Left renal pelvis (tissue), 4 donors: ENCODE measurements around the gene MSH3. TPM values are rescaled to one million over a fixed set of nuclear protein-coding genes. Genes with fewer than 3 reads are reported as not detected.

Source experiments
- DNase-seq, 4 donors: peaks; one replicate each; pipeline ENCODE4 v3.0.0-alpha.2; 2013; ENCODE audit warnings: low read depth in 4 of 4, low spot score in 3 of 4
- polyA plus RNA-seq, 4 donors: library from polyadenylated mRNA; unstranded; fragments of 120-200 nt; gene quantifications; one replicate each; pipeline ENCODE4 v1.2.1, GENCODE V29; 2013; ENCODE audit not compliant: insufficient read length in 4 of 4

The MSH3 gene
- polyA plus RNA-seq, result 10 to 100 TPM; 15.7 to 27.8 (median 19.3) TPM

- DNase-seq, result peak; percentile 71 to 80 (median 73)
Observed at GRCh38 chr5:80654391-80655230, at the start of gene MSH3, which contains the start of gene DHFR. TSS of gene MSH3 (plus strand) at chr5:80654652. CDS start at chr5:80654728, 76 bp downstream. TSS of gene DHFR (minus strand) at chr5:80654983. CDS start at chr5:80654489, 494 bp downstream.

GRCh38 chr5:80607343-80607742 is 47.1 kb upstream of the MSH3 start:
- DNase-seq, result no peak

DNA sequence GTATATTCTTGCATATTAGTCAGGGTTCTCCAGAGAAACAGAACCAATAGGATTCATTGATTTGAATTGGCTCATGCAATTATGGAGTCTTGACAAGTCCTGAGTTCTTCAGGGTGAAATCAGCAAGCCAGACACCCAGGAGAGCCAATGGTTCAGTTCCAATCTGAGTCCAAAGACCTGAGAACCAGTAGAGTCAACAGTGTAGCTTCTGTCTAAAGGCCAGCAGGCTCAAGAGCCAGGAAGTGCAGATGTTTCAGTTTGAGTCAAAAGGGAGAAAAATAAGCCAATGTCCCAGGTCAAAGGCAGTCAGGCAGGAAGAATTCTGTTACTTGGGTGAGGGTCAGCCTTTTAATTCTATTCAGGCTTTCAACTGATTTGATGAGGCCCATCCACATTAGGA is 46.6 kb upstream of the MSH3 start:
- no peak for DNase-seq

GRCh38 chr5:80608731-80609130 is 45.7 kb upstream of the MSH3 start:
- DNase-seq, result no peak

- DNase-seq, result no peak
Observed at GRCh38 chr5:80609692-80610091, 44.8 kb upstream of the MSH3 start.

DNA sequence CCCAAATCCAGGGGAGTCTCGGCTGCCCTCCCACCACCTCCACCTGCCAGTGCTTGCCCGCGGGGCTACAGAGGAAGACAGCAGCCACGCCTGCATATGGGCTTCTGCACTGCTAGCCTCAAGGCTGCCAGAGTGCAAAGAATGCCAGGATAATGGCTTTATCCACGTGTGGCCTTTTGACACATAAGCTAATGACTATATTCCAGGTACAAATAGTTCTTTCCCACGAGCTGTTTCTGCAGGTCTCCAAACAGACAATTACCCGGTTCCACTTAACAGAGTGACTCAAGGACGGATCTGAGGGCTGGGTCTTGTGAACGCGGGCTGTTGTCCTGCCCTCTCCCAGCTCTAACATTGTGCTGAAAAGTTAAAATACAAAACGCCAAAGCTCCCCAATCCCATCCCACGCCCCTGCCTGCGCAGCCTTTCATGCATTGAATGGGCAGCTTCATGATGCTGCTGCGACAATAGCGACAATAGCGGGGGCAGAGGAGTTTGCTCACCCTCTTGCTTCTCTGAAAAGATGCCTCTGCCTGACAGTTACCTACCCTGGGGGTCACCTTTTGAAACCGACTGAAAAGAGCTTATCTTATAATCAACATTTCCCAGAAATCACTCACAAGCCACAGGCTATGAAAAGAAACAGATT is 39.1 kb upstream of the MSH3 start:
- no peak for DNase-seq

DNA sequence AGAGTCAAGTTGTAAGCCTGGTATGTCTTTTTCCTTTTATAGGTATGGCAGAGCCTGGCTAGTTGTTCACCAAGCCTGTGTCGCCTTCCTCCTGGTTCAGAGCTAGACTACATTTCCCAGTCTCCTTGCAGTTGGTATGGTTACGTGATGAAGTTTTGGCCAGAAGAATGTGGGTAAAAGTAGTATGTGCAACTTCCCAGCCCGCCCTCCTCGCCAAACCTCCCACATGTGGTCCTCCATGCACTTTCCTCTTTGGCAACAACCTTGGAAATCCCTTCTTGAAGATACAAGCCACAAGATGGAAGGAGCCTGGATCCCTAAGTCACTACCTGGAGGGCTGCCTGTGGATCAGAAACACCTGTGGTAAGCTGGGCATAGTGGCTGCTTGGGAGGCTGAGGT is 36.0 kb upstream of the MSH3 start:
- no peak for DNase-seq

- no peak for DNase-seq
Observed at GRCh38 chr5:80619086-80619485, 35.4 kb upstream of the MSH3 start.

- DNase-seq, result no peak
Observed at GRCh38 chr5:80620211-80620610, 34.2 kb upstream of the MSH3 start.

DNA sequence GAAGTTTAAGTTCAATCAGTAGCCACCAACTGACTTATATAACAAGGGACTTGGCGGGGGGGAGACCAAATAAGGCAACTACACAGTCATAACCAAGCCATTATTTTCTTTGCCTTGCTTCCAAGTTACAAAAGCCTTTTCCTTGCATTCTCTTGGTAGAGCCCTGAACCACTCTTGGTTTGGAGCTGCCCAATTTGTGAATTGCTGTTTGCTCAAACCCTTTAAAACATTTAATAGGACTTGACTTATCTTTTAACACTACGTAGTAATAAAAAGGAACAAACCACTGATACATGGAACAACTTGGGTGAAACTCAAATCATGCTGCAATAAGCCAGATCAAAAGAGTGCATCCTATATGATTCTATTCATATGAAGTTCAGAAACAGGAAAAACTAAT is 31.7 kb upstream of the MSH3 start:
- no peak for DNase-seq

- no peak for DNase-seq
Observed at GRCh38 chr5:80623999-80624398, 30.5 kb upstream of the MSH3 start.

- DNase-seq, result no peak
Observed at GRCh38 chr5:80625230-80625629, 29.2 kb upstream of the MSH3 start.

GRCh38 chr5:80629281-80629680 is 25.2 kb upstream of the MSH3 start:
- no peak for DNase-seq

DNA sequence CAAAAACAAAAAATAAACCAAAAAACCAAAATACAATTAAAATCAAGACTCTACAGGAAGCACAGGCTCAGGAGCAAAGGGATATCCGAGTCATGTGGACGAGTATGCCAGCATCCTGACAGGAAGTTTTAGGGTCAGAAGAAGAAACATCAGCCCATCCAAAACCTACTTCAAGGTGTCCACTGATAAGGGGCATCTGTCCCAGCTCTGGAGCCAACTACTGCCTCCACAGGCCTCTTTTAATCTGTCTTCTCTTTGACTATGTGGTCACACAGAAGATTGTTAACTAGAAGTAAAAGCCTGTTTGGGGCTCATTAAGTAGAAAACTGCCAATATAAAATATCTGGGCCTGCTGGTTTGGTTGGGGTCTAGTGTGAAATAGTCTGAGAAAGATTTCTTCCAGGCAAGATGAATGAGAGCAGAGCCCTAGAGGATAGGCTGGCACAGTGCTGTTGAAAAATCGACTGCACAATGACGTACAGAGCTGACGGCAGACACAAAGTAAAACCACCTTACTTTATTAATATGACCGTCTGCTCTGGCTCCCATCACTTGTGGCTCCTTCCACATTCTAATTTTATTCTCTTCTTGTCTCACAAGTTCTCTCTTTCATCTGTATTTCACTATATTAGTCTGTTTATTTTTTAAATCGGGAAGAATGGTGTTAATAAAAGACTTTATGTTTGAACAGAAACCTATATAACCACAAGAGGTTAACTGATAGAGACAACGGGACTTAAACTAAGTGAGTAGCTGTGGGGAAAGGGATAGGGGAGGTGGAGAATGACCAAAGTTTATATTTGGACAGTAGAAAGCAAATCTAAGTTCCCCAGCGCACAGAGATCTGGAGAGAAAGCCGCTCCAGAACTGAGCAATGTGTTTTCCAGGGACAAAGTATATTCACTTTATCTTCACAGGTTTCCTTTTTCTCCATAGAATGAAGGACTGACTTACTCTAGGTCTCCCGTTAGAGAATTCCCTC is 22.9 kb upstream of the MSH3 start:
- no peak for DNase-seq

GRCh38 chr5:80632700-80633099 is 21.8 kb upstream of the MSH3 start:
- no peak for DNase-seq

- no peak for DNase-seq
Observed at GRCh38 chr5:80634193-80634592, 20.3 kb upstream of the MSH3 start.

GRCh38 chr5:80641353-80641752 is 13.1 kb upstream of the MSH3 start:
- no peak for DNase-seq

DNA sequence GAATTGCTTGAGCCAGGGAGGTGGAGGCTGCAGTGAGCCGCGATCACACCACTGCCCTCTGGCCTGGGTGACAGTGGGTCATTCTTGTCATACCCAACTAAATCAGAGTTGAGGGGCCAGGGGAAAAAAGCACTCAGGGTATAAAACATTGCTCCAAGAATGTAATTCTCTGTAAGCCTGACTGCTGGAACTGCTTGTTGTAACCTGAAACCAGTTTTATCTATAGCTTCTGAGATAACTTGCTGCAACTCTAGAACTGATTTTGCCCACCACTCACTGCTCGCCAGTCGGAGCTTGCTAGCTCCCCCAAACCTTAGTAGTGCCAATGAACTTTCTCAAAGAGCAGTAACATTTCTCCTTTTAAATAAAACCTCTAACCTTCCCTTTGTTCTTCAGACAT is 9.6 kb upstream of the MSH3 start:
- no peak for DNase-seq

GRCh38 chr5:80646926-80647325 is 7.5 kb upstream of the MSH3 start:
- no peak for DNase-seq

DNA sequence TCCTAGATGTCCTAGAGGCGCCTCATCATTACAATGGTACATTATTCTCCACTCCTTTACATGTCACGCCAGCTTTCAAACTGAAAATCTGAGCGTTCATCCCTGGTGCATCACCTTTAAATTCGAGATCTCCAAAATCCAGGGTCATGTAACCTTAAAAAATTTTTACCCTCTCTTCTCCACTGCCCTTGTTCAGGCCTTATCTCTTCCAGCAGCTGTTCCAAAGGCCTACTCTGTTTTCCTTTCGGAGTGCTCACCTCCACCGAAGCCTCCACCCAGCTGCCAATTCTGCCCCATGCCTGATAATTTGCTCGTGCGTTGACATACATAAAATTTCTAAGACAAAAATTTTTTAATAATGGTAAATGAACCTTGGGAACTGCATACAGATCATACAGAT is 950 bp upstream of the MSH3 start:
- DNase-seq, result no peak

- DNase-seq, result no peak
Observed at GRCh38 chr5:80654054-80654390, 430 bp upstream of the MSH3 start.
